Panc1 (cell line): ENCODE data around the gene DENND2A. TPM values are rescaled to one million over a fixed set of nuclear protein-coding genes. Genes with fewer than 3 reads are reported as not detected.
"Not testable (repeated sequence)": the region's sequence is repeated elsewhere in the genome, so short reads cannot be mapped to it uniquely, and the experiment has no call there.

ENCODE experiments used
- ATAC-seq: fragments of 200-7000 bp; cut with Tn5 transposase; 2 replicates; pipeline ENCODE4 v1.9.1; 2020; ENCODE audit warnings: mild to moderate bottlenecking, moderate library complexity
- BruUV-seq: library from RNA; stranded (reverse); fragments of 400-500 nt; replicated peaks from 2 replicates; lab custom pipeline; 2021; lab: Mats Ljungman, UMichigan
- CTCF ChIA-PET: fragments of 300-600 bp; sonication (Branson Sonifier 250); formaldehyde crosslinking; loops from one replicate; lab custom pipeline; 2022; ENCODE audit warnings: antibody characterized with exemption; lab: Charles Lee
- POLR2A ChIA-PET: fragments of 300-600 bp; sonication (Branson Sonifier 250); formaldehyde crosslinking; loops from one replicate; lab custom pipeline; 2022; ENCODE audit warnings: antibody characterized with exemption; lab: Charles Lee
- DNase-seq: peaks from one replicate; pipeline ENCODE4 v3.0.0-alpha.2; 2010; ENCODE audit warnings: low read depth, low spot score
- H3K27ac ChIP-seq: 2 replicates; pipeline ENCODE4 v1.5.1; 2011; ENCODE audit warnings: mild to moderate bottlenecking, low read length, inconsistent platforms
- H3K27me3 ChIP-seq: fragments of 200-500 bp; sonication (Bioruptor generic); 2 replicates; pipeline ENCODE4 v1.6.0; 2014; ENCODE audit warnings: low read length, inconsistent platforms; ENCODE audit not compliant: control insufficient read depth, insufficient read depth
- H3K36me3 ChIP-seq: fragments of 200-500 bp; sonication (Bioruptor generic); 2 replicates; pipeline ENCODE4 v1.5.1; 2014; ENCODE audit warnings: inconsistent platforms, mild to moderate bottlenecking, low read length, moderate library complexity; ENCODE audit not compliant: control insufficient read depth, insufficient read depth
- H3K4me1 ChIP-seq: 2 replicates; pipeline ENCODE4 v1.5.1; 2011; ENCODE audit warnings: inconsistent platforms, mild to moderate bottlenecking, low read length, moderate library complexity; ENCODE audit not compliant: control insufficient read depth, insufficient read depth
- H3K4me3 ChIP-seq, 2 experiments: 2 replicates each; pipeline ENCODE4 v1.5.1; 2011 to 2012; ENCODE audit warnings: low read depth in 2 of 2, low read length in 2 of 2, mild to moderate bottlenecking in 2 of 2, inconsistent platforms in 1 of 2, moderate library complexity in 1 of 2
- H3K9me3 ChIP-seq: fragments of 200-500 bp; sonication (Bioruptor generic); 2 replicates; pipeline ENCODE4 v1.5.1; 2014; ENCODE audit warnings: low read depth, mild to moderate bottlenecking, inconsistent platforms, low read length, moderate library complexity; ENCODE audit not compliant: control insufficient read depth, insufficient read depth
- POLR2AphosphoS5 ChIP-seq: IDR thresholded peaks from 2 replicates; pipeline ENCODE4 v1.6.1; 2012; ENCODE audit warnings: mild to moderate bottlenecking, low read depth, low read length, moderate library complexity
- REST ChIP-seq, 2 experiments: IDR thresholded peaks; 2 replicates each; pipeline ENCODE4 v1.6.1; 2011 to 2012; ENCODE audit warnings: low read depth in 2 of 2, control low read depth in 1 of 2, low read length in 1 of 2, mild to moderate bottlenecking in 1 of 2, moderate library complexity in 1 of 2; ENCODE audit not compliant: insufficient read depth in 1 of 2
- SIN3A ChIP-seq: IDR thresholded peaks from 2 replicates; pipeline ENCODE4 v1.6.1; 2012; ENCODE audit warnings: low read depth, mild to moderate bottlenecking, low read length, moderate library complexity, borderline replicate concordance; ENCODE audit not compliant: insufficient read depth
- TCF7L2 ChIP-seq: IDR thresholded peaks from 2 replicates; pipeline ENCODE4 v1.6.1; 2011; ENCODE audit warnings: mild to moderate bottlenecking, low read depth, low read length, inconsistent platforms
- in situ Hi-C: cut with HindIII; loops from 2 replicates; pipeline ENCODE4 v1.10.0; 2016; ENCODE audit warnings: low sequenced_read_pairs, low pct_unique_long_range_greater_than_20kb
- intact Hi-C: fragments of 100-400 bp; cut with micrococcal nuclease; formaldehyde crosslinking; loops from one replicate; pipeline ENCODE4 v1.10.0; 2022; ENCODE audit not compliant: unreplicated experiment
- total RNA-seq: library from RNA; stranded (reverse); gene quantifications from one replicate; pipeline ENCODE4 v1.2.1, GENCODE V29; 2021; ENCODE audit not compliant: unreplicated experiment
- TF ChIP-seq, protein P1 (sequence below): fragments of 450-650 bp; IDR thresholded peaks from 2 replicates; pipeline ENCODE4 v1.5.1; 2017; ENCODE audit warnings: mild to moderate bottlenecking

Gene DENND2A
- total RNA-seq, 1 experiment from 2014 or later: 1.4 TPM

DNA sequence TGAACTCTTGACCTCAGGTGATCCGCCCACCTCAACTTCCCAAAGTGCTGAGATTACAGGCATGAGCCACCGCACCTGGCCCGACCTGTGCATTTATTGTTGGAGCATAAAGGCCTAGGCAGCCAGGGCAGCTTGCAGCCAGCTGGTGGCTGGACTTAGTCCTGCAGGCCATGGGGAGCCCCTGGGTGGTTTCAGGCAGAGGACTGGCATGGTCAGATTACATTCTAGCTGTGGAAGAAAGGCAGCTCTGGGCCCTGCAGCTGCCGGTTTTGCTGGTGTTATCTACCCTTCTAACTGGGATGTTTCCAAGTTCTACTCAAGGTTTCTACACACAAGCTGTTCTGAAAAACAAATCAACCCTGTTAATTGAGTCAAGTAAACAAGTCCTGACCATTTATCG is 138.6 kb downstream of the DENND2A start:
- Histone ChIP-seq H3K27ac (no peak overlapping the region), H3K4me3 (no peak overlapping the region), H3K36me3 (no peaks in the 10 kb centered on the region), H3K4me1 (no peaks in the 10 kb centered on the region), H3K27me3 (no peaks in the 10 kb centered on the region), H3K9me3 (no peaks in the 10 kb centered on the region)
- TF ChIP-seq REST (IDR thresholded peaks at IDR 0.05; ENCODE audit: insufficient read depth in 1 of 2, low read depth in 2 of 2, low read length in 1 of 2): no peak
- TF ChIP-seq SIN3A: no peak
- TF ChIP-seq, protein P1, sequence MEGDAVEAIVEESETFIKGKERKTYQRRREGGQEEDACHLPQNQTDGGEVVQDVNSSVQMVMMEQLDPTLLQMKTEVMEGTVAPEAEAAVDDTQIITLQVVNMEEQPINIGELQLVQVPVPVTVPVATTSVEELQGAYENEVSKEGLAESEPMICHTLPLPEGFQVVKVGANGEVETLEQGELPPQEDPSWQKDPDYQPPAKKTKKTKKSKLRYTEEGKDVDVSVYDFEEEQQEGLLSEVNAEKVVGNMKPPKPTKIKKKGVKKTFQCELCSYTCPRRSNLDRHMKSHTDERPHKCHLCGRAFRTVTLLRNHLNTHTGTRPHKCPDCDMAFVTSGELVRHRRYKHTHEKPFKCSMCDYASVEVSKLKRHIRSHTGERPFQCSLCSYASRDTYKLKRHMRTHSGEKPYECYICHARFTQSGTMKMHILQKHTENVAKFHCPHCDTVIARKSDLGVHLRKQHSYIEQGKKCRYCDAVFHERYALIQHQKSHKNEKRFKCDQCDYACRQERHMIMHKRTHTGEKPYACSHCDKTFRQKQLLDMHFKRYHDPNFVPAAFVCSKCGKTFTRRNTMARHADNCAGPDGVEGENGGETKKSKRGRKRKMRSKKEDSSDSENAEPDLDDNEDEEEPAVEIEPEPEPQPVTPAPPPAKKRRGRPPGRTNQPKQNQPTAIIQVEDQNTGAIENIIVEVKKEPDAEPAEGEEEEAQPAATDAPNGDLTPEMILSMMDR: no peak
- TF ChIP-seq POLR2AphosphoS5: no peak
- no peak for TF ChIP-seq TCF7L2
- ATAC-seq (peak; percentile 70), DNase-seq (no peak)
- CTCF ChIA-PET: no interaction called here
- POLR2A ChIA-PET: no interaction called here
- intact Hi-C loops: no loop called here
- in situ Hi-C loops: no loop called here
- BruUV-seq: no TSS peak

DNA sequence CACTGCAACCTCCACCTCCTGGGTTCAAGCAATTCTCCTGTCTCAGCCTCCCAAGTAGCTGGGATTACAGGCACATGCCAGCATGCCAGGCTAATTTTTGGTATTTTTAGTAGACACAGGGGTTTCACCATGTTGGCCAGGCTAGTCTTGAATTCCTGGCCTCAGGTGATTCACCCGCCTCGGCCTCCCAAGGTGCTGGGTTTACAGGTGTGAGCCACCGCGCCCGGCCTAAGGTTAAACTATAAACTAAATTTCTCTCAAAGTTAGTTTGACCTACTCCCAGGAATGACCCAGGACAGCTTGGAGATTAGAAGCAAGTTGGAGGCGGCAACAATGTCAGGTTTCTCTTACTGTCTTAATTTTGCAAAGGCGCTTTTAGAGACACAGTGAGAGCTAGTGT is 142.8 kb downstream of the DENND2A start:
- H3K4me3 ChIP-seq, ATAC-seq, H3K27me3 ChIP-seq, BruUV-seq, DNase-seq, H3K4me1 ChIP-seq, CTCF ChIA-PET, in situ Hi-C loops, intact Hi-C loops, H3K9me3 ChIP-seq, POLR2A ChIA-PET, H3K27ac ChIP-seq, H3K36me3 ChIP-seq: not testable (repeated sequence)

DNA sequence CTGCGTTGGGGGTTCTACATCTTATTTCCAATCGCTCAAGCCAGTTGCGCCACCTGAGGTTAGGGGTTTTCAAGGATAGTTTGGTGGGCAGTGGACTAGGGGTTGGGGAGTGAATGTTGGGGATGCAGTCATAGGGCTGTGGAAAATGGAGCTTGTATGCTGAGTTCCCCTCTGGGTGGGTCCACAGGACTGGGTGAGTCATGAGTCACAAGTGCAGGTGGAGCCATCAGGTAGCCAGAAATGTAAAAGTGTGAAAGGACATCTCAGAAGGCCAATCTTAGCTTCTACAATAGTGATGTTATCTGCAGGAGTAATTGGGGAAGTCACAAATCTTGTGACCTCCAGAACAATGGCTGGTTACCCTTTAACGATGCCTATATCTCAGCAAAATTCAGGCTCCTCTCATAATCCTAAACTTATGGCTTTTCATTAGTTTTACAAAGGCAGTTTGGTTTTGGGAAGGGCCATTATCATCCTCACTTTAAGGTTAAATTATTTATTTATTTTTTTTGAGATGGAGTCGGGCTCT is 143.3 kb downstream of the DENND2A start:
- ChIA-PET POLR2A (interaction anchor here (0.7 kb wide), 1 partner anchor 25 kb away, joined by 4 read pairs; no protein-coding TSS in a partner anchor), CTCF (no interaction called here)
- Histone ChIP-seq H3K9me3 (no peaks in the 10 kb centered on the region), H3K27ac (no peak overlapping the region), H3K36me3 (no peaks in the 10 kb centered on the region), H3K4me3 (no peak overlapping the region), H3K27me3 (no peaks in the 10 kb centered on the region), H3K4me1 (no peaks in the 10 kb centered on the region)
- TF ChIP-seq TCF7L2 (no peak), POLR2AphosphoS5 (no peak)
- intact Hi-C loops: no loop called here
- ATAC-seq: no peak
- in situ Hi-C loops: no loop called here
- BruUV-seq: no TSS peak
- no peak for DNase-seq
